ENCODE data around the gene BTG2.
A peak's percentile ranks its signal among the peaks of the same experiment; 100 is the strongest.

BTG2 gene

GRCh38 chr1:203346060-203346768 lies 40.9 kb downstream of the BTG2 start:
- Histone ChIP-seq H2AK5ac (ENCODE audit: low read depth, low read length) (no peak overlapping the region), H3K79me1 (ENCODE audit: low read depth, low read length) (no peaks in the 10 kb centered on the region), H3K9ac (ENCODE audit: low read depth, low read length, poor library complexity) (no peak overlapping the region), H3K4me2 (ENCODE audit: insufficient read depth, low read length, poor library complexity, severe bottlenecking) (no peak overlapping the region), H2BK120ac (ENCODE audit: low read depth, low read length) (no peak overlapping the region), H3K27ac (replicated peaks; ENCODE audit: low read length) (no peak overlapping the region), H4K91ac (ENCODE audit: low read depth, low read length, poor library complexity) (no peak overlapping the region), H3K14ac (ENCODE audit: low read length) (no peak overlapping the region), H3K23ac (ENCODE audit: low read depth, low read length, poor library complexity) (no peak overlapping the region), H3K4ac (ENCODE audit: low read length) (no peak overlapping the region), H3K4me3 (ENCODE audit: low read length in 2 of 2) (no peak overlapping the region), H2BK15ac (ENCODE audit: low read length) (no peak overlapping the region), H3K9me3 (replicated peaks in 1 of 2; ENCODE audit: control insufficient read depth in 2 of 2, insufficient read depth in 1 of 2, low read depth in 1 of 2, low read length in 2 of 2) (no peaks in the 10 kb centered on the region), H2BK5ac (ENCODE audit: low read length) (no peak overlapping the region), H4K8ac (ENCODE audit: low read depth, low read length) (no peak overlapping the region), H2AFZ (ENCODE audit: low read length) (no peak overlapping the region), H3K18ac (ENCODE audit: low read length) (no peak overlapping the region), H3K27me3 (ENCODE audit: control insufficient read depth in 3 of 3, insufficient read depth in 3 of 3, low read depth in 1 of 3, low read length in 3 of 3) (peaks cover 0 to 70% (median 0%) of the 10 kb centered on the region in 3 experiments), H2BK12ac (ENCODE audit: low read length) (no peak overlapping the region), H3K36me3 (replicated peaks in 1 of 2; ENCODE audit: control insufficient read depth in 2 of 2, insufficient read depth in 2 of 2, low read length in 2 of 2) (no peaks in the 10 kb centered on the region), H3K4me1 (ENCODE audit: control insufficient read depth in 2 of 2, insufficient read depth in 1 of 2, low read depth in 1 of 2, low read length in 2 of 2) (peaks cover 0 to 7% of the 10 kb centered on the region in 2 donors)
- WGBS, 2 donors (ENCODE audit: extremely low coverage in 2 of 2, insufficient read length in 2 of 2, insufficient replicate concordance in 1 of 2) = no CpG with 5 or more reads among the region's 7 CpGs
- DNase-seq (ENCODE audit: low spot score) = no peak

GRCh38 chr1:203346769-203347102 lies 41.4 kb downstream of the BTG2 start:
- no peaks in the 10 kb centered on the region for H3K9me3 ChIP-seq (replicated peaks in 1 of 2; ENCODE audit: control insufficient read depth in 2 of 2, insufficient read depth in 1 of 2, low read depth in 1 of 2, low read length in 2 of 2)
- H4K8ac ChIP-seq (ENCODE audit: low read depth, low read length) = no peak overlapping the region
- H3K4me1 ChIP-seq (ENCODE audit: control insufficient read depth in 2 of 2, insufficient read depth in 1 of 2, low read depth in 1 of 2, low read length in 2 of 2) = peaks cover 0 to 7% of the 10 kb centered on the region in 2 donors
- no peaks in the 10 kb centered on the region for H3K36me3 ChIP-seq (replicated peaks in 1 of 2; ENCODE audit: control insufficient read depth in 2 of 2, insufficient read depth in 2 of 2, low read length in 2 of 2)
- no peak overlapping the region for H3K4me3 ChIP-seq (ENCODE audit: low read length in 2 of 2)
- no peak overlapping the region for H3K4me2 ChIP-seq (ENCODE audit: insufficient read depth, low read length, poor library complexity, severe bottlenecking)
- H2BK5ac ChIP-seq (ENCODE audit: low read length) = no peak overlapping the region
- H3K9ac ChIP-seq (ENCODE audit: low read depth, low read length, poor library complexity) = no peak overlapping the region
- H2AK5ac ChIP-seq (ENCODE audit: low read depth, low read length) = no peak overlapping the region
- H3K27me3 ChIP-seq (ENCODE audit: control insufficient read depth in 3 of 3, insufficient read depth in 3 of 3, low read depth in 1 of 3, low read length in 3 of 3) = peaks cover 0 to 70% (median 0%) of the 10 kb centered on the region in 3 experiments
- no peak overlapping the region for H2BK15ac ChIP-seq (ENCODE audit: low read length)
- no peak for DNase-seq (ENCODE audit: low spot score)
- H2BK12ac ChIP-seq (ENCODE audit: low read length) = no peak overlapping the region
- H3K23ac ChIP-seq (ENCODE audit: low read depth, low read length, poor library complexity) = no peak overlapping the region
- H3K79me1 ChIP-seq (ENCODE audit: low read depth, low read length) = no peaks in the 10 kb centered on the region
- H3K27ac ChIP-seq (replicated peaks; ENCODE audit: low read length) = no peak overlapping the region
- H2AFZ ChIP-seq (ENCODE audit: low read length) = no peak overlapping the region
- no peak overlapping the region for H3K18ac ChIP-seq (ENCODE audit: low read length)
- H3K4ac ChIP-seq (ENCODE audit: low read length) = no peak overlapping the region
- WGBS, 2 donors (ENCODE audit: extremely low coverage in 2 of 2, insufficient read length in 2 of 2, insufficient replicate concordance in 1 of 2) = no CpG with 5 or more reads among the region's 3 CpGs
- no peak overlapping the region for H4K91ac ChIP-seq (ENCODE audit: low read depth, low read length, poor library complexity)
- H2BK120ac ChIP-seq (ENCODE audit: low read depth, low read length) = no peak overlapping the region
- H3K14ac ChIP-seq (ENCODE audit: low read length) = no peak overlapping the region

GRCh38 chr1:203349166-203349565 lies 43.8 kb downstream of the BTG2 start:
- Histone ChIP-seq H3K9ac (ENCODE audit: low read depth, low read length, poor library complexity) (no peak overlapping the region), H3K4me2 (ENCODE audit: insufficient read depth, low read length, poor library complexity, severe bottlenecking) (no peak overlapping the region), H2AK5ac (ENCODE audit: low read depth, low read length) (no peak overlapping the region), H2BK120ac (ENCODE audit: low read depth, low read length) (no peak overlapping the region), H2BK5ac (ENCODE audit: low read length) (no peak overlapping the region), H2BK12ac (ENCODE audit: low read length) (no peak overlapping the region), H2AFZ (ENCODE audit: low read length) (no peak overlapping the region), H3K4ac (ENCODE audit: low read length) (no peak overlapping the region), H3K14ac (ENCODE audit: low read length) (no peak overlapping the region), H3K36me3 (replicated peaks in 1 of 2; ENCODE audit: control insufficient read depth in 2 of 2, insufficient read depth in 2 of 2, low read length in 2 of 2) (no peaks in the 10 kb centered on the region), H3K79me1 (ENCODE audit: low read depth, low read length) (no peaks in the 10 kb centered on the region), H4K8ac (ENCODE audit: low read depth, low read length) (no peak overlapping the region), H3K4me3 (ENCODE audit: low read length in 2 of 2) (no peak overlapping the region), H3K27me3 (ENCODE audit: control insufficient read depth in 3 of 3, insufficient read depth in 3 of 3, low read depth in 1 of 3, low read length in 3 of 3) (peaks cover 0 to 56% (median 0%) of the 10 kb centered on the region in 3 experiments), H3K23ac (ENCODE audit: low read depth, low read length, poor library complexity) (no peak overlapping the region), H3K27ac (replicated peaks; ENCODE audit: low read length) (no peak overlapping the region), H3K4me1 (ENCODE audit: control insufficient read depth in 2 of 2, insufficient read depth in 1 of 2, low read depth in 1 of 2, low read length in 2 of 2) (peaks cover 0 to 5% of the 10 kb centered on the region in 2 donors), H2BK15ac (ENCODE audit: low read length) (no peak overlapping the region), H3K18ac (ENCODE audit: low read length) (no peak overlapping the region), H4K91ac (ENCODE audit: low read depth, low read length, poor library complexity) (no peak overlapping the region), H3K9me3 (replicated peaks in 1 of 2; ENCODE audit: control insufficient read depth in 2 of 2, insufficient read depth in 1 of 2, low read depth in 1 of 2, low read length in 2 of 2) (no peaks in the 10 kb centered on the region)
- WGBS, 2 donors (ENCODE audit: extremely low coverage in 2 of 2, insufficient read length in 2 of 2, insufficient replicate concordance in 1 of 2) = no CpG with 5 or more reads among the region's 1 CpG
- DNase-seq (ENCODE audit: low spot score) = no peak

- DNase-seq (ENCODE audit: low spot score) = no peak
- no peak overlapping the region for H3K9ac ChIP-seq (ENCODE audit: low read depth, low read length, poor library complexity)
- no peak overlapping the region for H3K4me2 ChIP-seq (ENCODE audit: insufficient read depth, low read length, poor library complexity, severe bottlenecking)
- no peak overlapping the region for H4K91ac ChIP-seq (ENCODE audit: low read depth, low read length, poor library complexity)
- no peak overlapping the region for H3K23ac ChIP-seq (ENCODE audit: low read depth, low read length, poor library complexity)
- H3K4ac ChIP-seq (ENCODE audit: low read length) = no peak overlapping the region
- no peaks in the 10 kb centered on the region for H3K36me3 ChIP-seq (replicated peaks in 1 of 2; ENCODE audit: control insufficient read depth in 2 of 2, insufficient read depth in 2 of 2, low read length in 2 of 2)
- no peak overlapping the region for H2AFZ ChIP-seq (ENCODE audit: low read length)
- no peak overlapping the region for H2BK12ac ChIP-seq (ENCODE audit: low read length)
- H3K4me3 ChIP-seq (ENCODE audit: low read length in 2 of 2) = no peak overlapping the region
- H3K4me1 ChIP-seq (ENCODE audit: control insufficient read depth in 2 of 2, insufficient read depth in 1 of 2, low read depth in 1 of 2, low read length in 2 of 2) = peaks cover 0 to 5% of the 10 kb centered on the region in 2 donors
- no peak overlapping the region for H2BK15ac ChIP-seq (ENCODE audit: low read length)
- no peak overlapping the region for H2AK5ac ChIP-seq (ENCODE audit: low read depth, low read length)
- peaks cover 0 to 54% (median 0%) of the 10 kb centered on the region in 3 experiments for H3K27me3 ChIP-seq (ENCODE audit: control insufficient read depth in 3 of 3, insufficient read depth in 3 of 3, low read depth in 1 of 3, low read length in 3 of 3)
- WGBS, 2 donors (ENCODE audit: extremely low coverage in 2 of 2, insufficient read length in 2 of 2, insufficient replicate concordance in 1 of 2) = no CpG with 5 or more reads among the region's 4 CpGs
- peak overlapping the region; percentile 17 for H3K18ac ChIP-seq (ENCODE audit: low read length)
- H4K8ac ChIP-seq (ENCODE audit: low read depth, low read length) = no peak overlapping the region
- no peaks in the 10 kb centered on the region for H3K9me3 ChIP-seq (replicated peaks in 1 of 2; ENCODE audit: control insufficient read depth in 2 of 2, insufficient read depth in 1 of 2, low read depth in 1 of 2, low read length in 2 of 2)
- no peak overlapping the region for H2BK120ac ChIP-seq (ENCODE audit: low read depth, low read length)
- no peak overlapping the region for H3K14ac ChIP-seq (ENCODE audit: low read length)
- H2BK5ac ChIP-seq (ENCODE audit: low read length) = no peak overlapping the region
- H3K79me1 ChIP-seq (ENCODE audit: low read depth, low read length) = no peaks in the 10 kb centered on the region
- H3K27ac ChIP-seq (replicated peaks; ENCODE audit: low read length) = no peak overlapping the region
Observed at GRCh38 chr1:203349773-203350524, 44.6 kb downstream of the BTG2 start.

All from neuronal stem cell (in vitro differentiated cells).